T-helper 2 cell treated with Interferon-gamma antibody and Interleukin-4, amounts not matched to agents 100 ng/mL and 5 ng/mL, for 36 hours (primary cell): ENCODE data around the gene FAM117A. TPM values are rescaled to one million over a fixed set of nuclear protein-coding genes. Genes with fewer than 3 reads are reported as not detected.

ENCODE experiments used
- intact Hi-C: fragments of 100-400 bp; cut with micrococcal nuclease; formaldehyde crosslinking; loops from one replicate; pipeline ENCODE4 v1.15.1; 2023
- total RNA-seq: library from RNA; stranded (reverse); gene quantifications from 2 replicates; pipeline ENCODE4 v1.2.3, GENCODE V29; 2022

Gene FAM117A
- total RNA-seq, 1 donor from 2014 or later, result 33.1 TPM

DNA sequence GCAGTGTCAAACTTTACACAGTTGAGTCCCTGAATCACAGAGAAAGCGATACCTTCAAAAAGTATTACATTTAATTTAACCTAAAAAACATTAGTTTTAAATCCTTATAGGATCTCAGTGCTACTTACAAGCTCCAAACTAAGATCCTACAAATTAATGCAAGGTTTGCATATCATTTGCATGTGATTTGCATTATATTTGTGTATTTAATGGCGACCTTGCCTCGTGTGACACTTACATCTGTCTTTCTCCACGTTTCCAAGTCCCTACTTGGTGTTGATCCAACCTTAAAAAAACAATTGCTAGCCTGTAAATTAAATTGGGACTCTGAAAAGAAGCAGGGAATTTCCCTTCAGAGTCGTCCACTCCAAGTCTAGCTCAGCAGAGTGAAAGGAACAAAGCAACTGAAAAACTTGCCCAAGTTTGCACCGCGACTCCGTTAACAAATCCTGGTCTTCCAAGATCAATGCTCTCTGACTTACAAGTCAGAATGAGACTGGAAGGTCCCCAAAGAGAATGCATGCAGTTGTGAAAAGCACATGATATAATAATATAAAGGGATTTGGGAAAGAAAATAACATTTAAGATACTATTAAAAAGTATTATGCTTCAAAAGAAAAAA lies 739 bp upstream of the FAM117A start:
- intact Hi-C loops, result loop anchor here (1.0 kb wide), 3 partner anchors 25 to 56 kb away; no protein-coding TSS in a partner anchor

DNA sequence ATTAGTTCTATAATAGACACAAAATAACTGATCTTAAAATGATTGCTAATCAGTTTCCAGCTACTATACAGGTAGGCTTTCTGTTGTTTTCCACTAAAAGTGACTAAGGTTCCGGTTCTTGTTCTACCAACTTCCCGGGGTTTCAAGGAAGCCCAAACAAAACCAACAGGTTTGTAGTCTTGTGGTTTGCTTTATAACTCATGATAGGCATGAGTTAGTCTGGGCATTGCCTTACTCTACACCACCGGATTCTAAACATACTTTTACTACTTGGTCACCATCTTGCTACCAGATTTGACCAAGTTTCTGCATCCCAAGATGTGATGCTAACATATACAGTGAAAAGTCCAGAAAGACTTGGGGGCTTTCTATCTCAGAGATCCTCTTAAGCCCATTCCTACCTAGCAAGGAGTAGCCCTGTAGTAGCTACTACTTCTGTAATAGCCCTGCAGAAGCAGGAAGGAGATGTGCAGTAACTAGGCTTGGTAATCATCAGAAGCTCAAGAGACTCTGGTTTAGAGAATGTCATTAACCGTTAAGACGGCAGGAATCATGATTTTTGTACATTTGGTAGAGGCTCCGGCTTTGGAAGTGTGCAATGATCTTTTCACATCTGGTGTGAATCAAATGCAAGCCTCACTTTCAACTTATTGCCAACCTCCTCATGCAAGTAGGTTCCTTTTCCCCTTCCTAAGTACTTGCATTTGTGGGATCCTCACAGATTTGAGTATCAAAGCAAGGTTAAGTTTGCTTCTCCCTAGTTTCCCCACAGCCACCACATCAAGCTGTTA lies 1.6 kb downstream of the FAM117A start:
- intact Hi-C loops, result no loop called here

- intact Hi-C loops, result no loop called here
Measured at GRCh38 chr17:49760932-49761558, 2.9 kb downstream of the FAM117A start.

DNA sequence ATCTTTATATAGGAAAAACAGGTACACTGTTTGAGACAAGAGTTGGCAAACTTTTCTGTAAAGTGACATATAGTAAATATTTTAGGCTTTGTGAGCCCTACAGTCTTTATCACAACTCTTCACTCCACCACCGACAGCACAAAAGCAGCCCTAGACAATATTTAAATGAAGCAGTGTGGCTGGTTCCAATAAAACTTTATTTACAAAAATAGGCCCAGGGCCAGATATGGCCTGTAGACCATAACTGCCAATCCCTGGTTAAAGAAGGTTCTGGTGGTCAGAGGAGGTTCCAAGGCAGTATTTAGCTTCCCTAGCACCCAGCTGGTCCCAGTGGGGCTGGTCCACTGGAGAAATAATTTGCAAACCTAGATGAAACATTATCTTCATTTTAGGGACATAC lies 3.6 kb downstream of the FAM117A start:
- intact Hi-C loops, result no loop called here

DNA sequence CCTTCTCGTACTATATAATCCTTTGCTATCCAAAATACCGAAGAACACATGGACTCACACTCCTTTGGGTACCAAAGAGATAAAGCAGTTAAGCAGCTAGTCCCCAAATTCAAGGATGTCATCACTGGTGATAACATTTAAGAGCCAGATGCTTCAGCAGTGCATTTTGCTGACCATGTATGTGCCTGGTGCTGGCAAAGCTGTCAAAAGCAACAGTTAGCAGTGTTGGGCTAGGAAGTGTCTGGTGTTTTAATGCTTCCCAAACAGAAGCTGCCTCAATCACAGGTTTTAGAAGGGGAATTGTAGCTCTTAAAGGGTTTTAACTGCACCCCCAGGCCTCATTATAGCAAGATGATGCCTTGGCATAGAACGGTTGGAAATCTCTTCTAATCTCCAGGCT lies 4.7 kb downstream of the FAM117A start:
- intact Hi-C loops, result loop anchor here (1.0 kb wide), 1 partner anchor 9 kb away; no protein-coding TSS in a partner anchor

GRCh38 chr17:49758464-49759010 lies 5.4 kb downstream of the FAM117A start:
- intact Hi-C loops, result loop anchor here (1.0 kb wide), 1 partner anchor 8 kb away; no protein-coding TSS in a partner anchor

GRCh38 chr17:49757151-49757777 lies 6.7 kb downstream of the FAM117A start:
- intact Hi-C loops, result no loop called here

GRCh38 chr17:49756323-49757150 lies 7.4 kb downstream of the FAM117A start:
- intact Hi-C loops, result no loop called here

DNA sequence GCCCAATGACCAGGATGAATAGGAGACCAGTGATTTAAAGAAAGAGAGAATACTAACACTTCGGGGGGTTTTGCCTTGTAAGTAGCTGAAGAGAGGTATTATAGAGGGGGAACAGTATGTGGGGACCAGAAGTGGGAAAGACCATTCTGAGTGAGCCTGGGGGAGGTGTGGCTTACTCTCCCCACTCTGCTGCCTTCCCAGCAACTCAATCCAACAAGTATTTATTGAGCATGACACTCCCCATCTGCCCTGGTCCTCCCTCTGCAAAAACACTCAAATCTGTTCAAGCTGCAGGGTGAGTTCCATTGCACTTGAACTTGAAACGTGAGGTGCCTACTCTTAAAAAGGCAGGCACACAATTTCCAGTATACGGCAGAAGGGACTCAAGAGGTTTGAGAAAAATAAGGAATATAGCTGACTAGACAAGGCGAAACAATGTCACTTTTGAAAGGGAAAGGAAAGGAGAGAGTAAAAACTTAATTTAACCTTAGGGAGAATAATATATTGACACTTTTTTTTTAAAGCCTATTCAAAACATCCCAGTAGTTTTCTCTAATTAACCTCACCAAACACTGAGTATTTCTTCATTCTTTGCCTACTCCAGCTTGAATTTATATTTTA lies 8.2 kb downstream of the FAM117A start:
- intact Hi-C loops, result no loop called here

DNA sequence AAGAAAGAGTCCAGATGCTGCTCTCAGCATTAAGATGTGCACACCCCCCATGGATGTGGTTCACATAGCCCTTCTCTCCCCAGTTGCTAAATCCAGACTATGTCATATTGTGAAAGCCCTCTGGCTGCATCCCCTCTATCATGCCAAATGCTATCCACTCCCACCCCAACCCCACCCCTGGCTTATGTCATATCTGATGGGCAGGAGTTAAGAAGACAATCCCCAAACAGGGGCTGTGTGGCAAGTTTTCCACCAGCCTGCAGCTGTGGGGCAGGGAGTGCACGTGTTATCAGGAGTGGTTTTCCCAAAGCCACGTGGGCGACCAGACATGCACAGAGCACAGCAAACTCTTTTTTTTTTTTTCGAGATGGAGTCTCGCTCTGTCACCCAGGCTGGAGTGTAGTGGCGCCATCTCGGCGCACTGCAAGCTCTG lies 10.0 kb downstream of the FAM117A start:
- intact Hi-C loops, result no loop called here

DNA sequence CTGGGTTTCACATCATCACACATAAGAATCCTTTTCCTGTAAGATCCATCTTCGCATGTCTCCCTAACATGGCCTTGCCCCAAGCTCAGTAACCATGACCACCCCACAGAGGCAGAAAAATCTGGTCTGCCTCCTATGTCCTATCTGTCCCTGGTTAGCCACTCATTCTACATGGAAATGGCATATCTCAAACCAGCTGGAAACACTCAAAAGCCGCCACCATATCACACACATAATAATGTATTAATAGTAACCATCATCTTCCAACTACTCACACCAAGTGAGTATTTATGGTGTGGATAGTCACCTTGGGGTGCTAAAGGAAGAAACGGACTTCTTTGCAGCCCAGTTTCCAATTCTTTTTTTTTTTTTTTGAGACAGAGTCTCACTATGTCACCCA lies 11.4 kb downstream of the FAM117A start:
- intact Hi-C loops, result no loop called here

DNA sequence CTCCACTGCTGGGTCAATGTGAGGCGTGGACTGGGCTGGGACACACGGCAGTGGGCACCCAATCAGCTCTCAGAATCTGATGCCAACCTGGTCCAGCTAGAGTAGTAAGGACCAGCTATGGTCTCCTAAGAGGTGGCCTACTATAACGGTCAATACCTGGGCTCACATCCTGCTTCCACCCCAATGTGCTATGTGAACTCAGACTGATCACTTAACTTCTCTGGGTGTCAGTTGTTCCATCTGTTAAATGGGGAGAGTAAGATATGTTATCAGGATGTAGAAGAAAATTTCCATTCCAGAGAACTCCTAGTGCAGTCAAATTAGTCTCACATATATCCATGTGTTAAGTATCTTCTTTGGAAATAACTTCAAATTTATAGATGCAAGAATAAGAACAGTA lies 14.2 kb downstream of the FAM117A start:
- intact Hi-C loops, result loop anchor here (1.0 kb wide), 1 partner anchor 10 kb away; no protein-coding TSS in a partner anchor

DNA sequence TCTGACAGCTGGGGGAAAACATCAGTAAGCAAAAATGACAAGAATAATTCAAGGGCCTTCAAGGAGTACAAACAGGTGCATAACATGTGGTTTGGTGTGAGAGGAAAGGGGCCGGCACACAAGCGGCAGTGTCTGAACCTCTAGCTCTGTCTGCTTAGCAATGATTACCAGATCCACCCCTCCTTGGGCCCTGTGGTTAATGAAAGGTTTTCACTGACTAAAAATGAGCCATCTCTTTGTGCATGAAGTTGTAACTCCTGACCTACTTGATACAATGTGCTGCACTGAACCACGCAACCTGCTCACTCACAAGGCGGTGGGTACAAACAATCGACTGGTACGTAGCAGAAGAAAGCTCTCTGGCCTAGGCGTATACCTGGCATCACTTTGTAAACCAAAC lies 15.1 kb downstream of the FAM117A start:
- intact Hi-C loops, result loop anchor here (1.0 kb wide), 1 partner anchor 9 kb away; no protein-coding TSS in a partner anchor

- intact Hi-C loops, result loop anchor here (1.0 kb wide), 1 partner anchor 9 kb away; no protein-coding TSS in a partner anchor
Measured at GRCh38 chr17:49748223-49748622, 15.7 kb downstream of the FAM117A start.

- intact Hi-C loops, result loop anchor here (1.0 to 2.0 kb wide), 2 partner anchors 8 to 39 kb away; no protein-coding TSS in a partner anchor
Measured at GRCh38 chr17:49747632-49748031, 16.3 kb downstream of the FAM117A start.

GRCh38 chr17:49746791-49747490 lies 17.0 kb downstream of the FAM117A start:
- intact Hi-C loops, result loop anchor here (2.0 kb wide), 1 partner anchor 38 kb away; no protein-coding TSS in a partner anchor

DNA sequence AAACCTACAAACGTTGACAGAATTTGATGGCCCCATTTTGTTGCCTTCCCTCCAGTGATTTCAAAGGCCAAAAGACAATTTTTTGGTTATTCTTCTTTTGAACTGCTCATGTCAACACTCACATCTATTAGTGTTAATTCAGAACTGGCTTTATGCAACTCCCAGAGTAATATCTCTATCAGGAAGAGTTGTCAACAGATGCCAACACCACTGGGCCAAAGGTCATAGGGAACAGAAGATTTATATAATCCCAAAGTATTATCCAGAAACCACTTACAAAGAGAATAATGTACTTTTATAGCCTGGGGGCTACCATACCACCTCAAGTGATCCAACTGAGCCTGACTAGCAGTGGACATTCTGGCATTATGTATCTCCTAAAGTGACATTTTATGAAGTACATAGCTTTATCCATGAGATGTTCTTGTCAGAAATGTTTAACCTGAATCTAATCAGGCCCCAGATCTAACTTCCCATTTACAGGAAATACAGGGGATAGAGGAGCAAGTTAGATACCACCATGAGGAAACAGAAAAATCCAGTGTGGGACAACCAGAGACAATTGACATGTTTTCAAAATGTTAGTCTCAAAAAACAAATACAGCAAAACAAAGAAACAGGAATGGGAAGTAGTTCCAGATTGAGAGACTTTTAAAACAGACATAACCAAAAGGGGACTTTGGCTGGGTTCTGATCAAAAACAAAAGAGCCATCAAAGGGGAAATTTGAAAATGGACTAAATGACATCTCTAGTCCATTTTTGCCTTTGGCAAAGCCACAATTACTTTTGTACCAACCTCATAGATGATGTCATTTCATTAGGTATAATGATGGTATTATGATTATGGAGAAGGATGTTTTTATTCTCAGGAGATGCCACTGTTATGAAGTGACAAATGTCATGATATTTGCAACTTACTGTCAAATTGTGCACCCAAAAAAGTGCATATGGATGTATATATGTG lies 18.5 kb downstream of the FAM117A start:
- intact Hi-C loops, result loop anchor here (2.0 kb wide), 1 partner anchor 37 kb away; no protein-coding TSS in a partner anchor

GRCh38 chr17:49742166-49742638 lies 21.7 kb downstream of the FAM117A start:
- intact Hi-C loops, result no loop called here
